Panc1 (cell line): Measurements from ENCODE around the gene FGGY. TPM values are rescaled to one million over a fixed set of nuclear protein-coding genes. Genes with fewer than 3 reads are reported as not detected.
"Not testable (repeated sequence)": the region's sequence is repeated elsewhere in the genome, so short reads cannot be mapped to it uniquely, and the experiment has no call there.

Experiments
- ATAC-seq: fragments of 200-7000 bp; cut with Tn5 transposase; 2 replicates; pipeline ENCODE4 v1.9.1; 2020; ENCODE audit warnings: mild to moderate bottlenecking, moderate library complexity
- BruUV-seq: library from RNA; stranded (reverse); fragments of 400-500 nt; replicated peaks from 2 replicates; lab custom pipeline; 2021; lab: Mats Ljungman, UMichigan
- CTCF ChIA-PET: fragments of 300-600 bp; sonication (Branson Sonifier 250); formaldehyde crosslinking; loops from one replicate; lab custom pipeline; 2022; ENCODE audit warnings: antibody characterized with exemption; lab: Charles Lee
- POLR2A ChIA-PET: fragments of 300-600 bp; sonication (Branson Sonifier 250); formaldehyde crosslinking; loops from one replicate; lab custom pipeline; 2022; ENCODE audit warnings: antibody characterized with exemption; lab: Charles Lee
- DNase-seq: peaks from one replicate; pipeline ENCODE4 v3.0.0-alpha.2; 2010; ENCODE audit warnings: low read depth, low spot score
- H3K27ac ChIP-seq: 2 replicates; pipeline ENCODE4 v1.5.1; 2011; ENCODE audit warnings: mild to moderate bottlenecking, low read length, inconsistent platforms
- H3K27me3 ChIP-seq: fragments of 200-500 bp; sonication (Bioruptor generic); 2 replicates; pipeline ENCODE4 v1.6.0; 2014; ENCODE audit warnings: low read length, inconsistent platforms; ENCODE audit not compliant: control insufficient read depth, insufficient read depth
- H3K36me3 ChIP-seq: fragments of 200-500 bp; sonication (Bioruptor generic); 2 replicates; pipeline ENCODE4 v1.5.1; 2014; ENCODE audit warnings: inconsistent platforms, mild to moderate bottlenecking, low read length, moderate library complexity; ENCODE audit not compliant: control insufficient read depth, insufficient read depth
- H3K4me1 ChIP-seq: 2 replicates; pipeline ENCODE4 v1.5.1; 2011; ENCODE audit warnings: inconsistent platforms, mild to moderate bottlenecking, low read length, moderate library complexity; ENCODE audit not compliant: control insufficient read depth, insufficient read depth
- H3K4me3 ChIP-seq, 2 experiments: 2 replicates each; pipeline ENCODE4 v1.5.1; 2011 to 2012; ENCODE audit warnings: low read depth in 2 of 2, low read length in 2 of 2, mild to moderate bottlenecking in 2 of 2, inconsistent platforms in 1 of 2, moderate library complexity in 1 of 2
- H3K9me3 ChIP-seq: fragments of 200-500 bp; sonication (Bioruptor generic); 2 replicates; pipeline ENCODE4 v1.5.1; 2014; ENCODE audit warnings: low read depth, mild to moderate bottlenecking, inconsistent platforms, low read length, moderate library complexity; ENCODE audit not compliant: control insufficient read depth, insufficient read depth
- CTCF ChIP-seq: fragments of 450-650 bp; IDR thresholded peaks from 2 replicates; pipeline ENCODE4 v1.5.1; 2017; ENCODE audit warnings: mild to moderate bottlenecking
- POLR2AphosphoS5 ChIP-seq: IDR thresholded peaks from 2 replicates; pipeline ENCODE4 v1.6.1; 2012; ENCODE audit warnings: mild to moderate bottlenecking, low read depth, low read length, moderate library complexity
- REST ChIP-seq, 2 experiments: IDR thresholded peaks; 2 replicates each; pipeline ENCODE4 v1.6.1; 2011 to 2012; ENCODE audit warnings: low read depth in 2 of 2, control low read depth in 1 of 2, low read length in 1 of 2, mild to moderate bottlenecking in 1 of 2, moderate library complexity in 1 of 2; ENCODE audit not compliant: insufficient read depth in 1 of 2
- SIN3A ChIP-seq: IDR thresholded peaks from 2 replicates; pipeline ENCODE4 v1.6.1; 2012; ENCODE audit warnings: low read depth, mild to moderate bottlenecking, low read length, moderate library complexity, borderline replicate concordance; ENCODE audit not compliant: insufficient read depth
- TCF7L2 ChIP-seq: IDR thresholded peaks from 2 replicates; pipeline ENCODE4 v1.6.1; 2011; ENCODE audit warnings: mild to moderate bottlenecking, low read depth, low read length, inconsistent platforms
- in situ Hi-C: cut with HindIII; loops from 2 replicates; pipeline ENCODE4 v1.10.0; 2016; ENCODE audit warnings: low sequenced_read_pairs, low pct_unique_long_range_greater_than_20kb
- intact Hi-C: fragments of 100-400 bp; cut with micrococcal nuclease; formaldehyde crosslinking; loops from one replicate; pipeline ENCODE4 v1.10.0; 2022; ENCODE audit not compliant: unreplicated experiment
- total RNA-seq: library from RNA; stranded (reverse); gene quantifications from one replicate; pipeline ENCODE4 v1.2.1, GENCODE V29; 2021; ENCODE audit not compliant: unreplicated experiment

FGGY gene
- total RNA-seq, 1 experiment from 2014 or later, result 15.5 TPM

- POLR2A ChIA-PET, result no interaction called here
- ATAC-seq (no peak), DNase-seq (no peak)
- Histone ChIP-seq H3K27me3 (no peaks in the 10 kb centered on the region), H3K4me3 (no peak overlapping the region), H3K36me3 (no peaks in the 10 kb centered on the region), H3K27ac (no peak overlapping the region), H3K4me1 (no peaks in the 10 kb centered on the region), H3K9me3 (peaks cover 7% of the 10 kb centered on the region; the same call in 1 of the 2 replicates)
- intact Hi-C loops (no loop called here), in situ Hi-C loops (no loop called here)
- CTCF ChIA-PET, result no interaction called here
- no TSS peak for BruUV-seq
- TF ChIP-seq REST (IDR thresholded peaks at IDR 0.05; ENCODE audit: insufficient read depth in 1 of 2, low read depth in 2 of 2, low read length in 1 of 2), result no peak
- TF ChIP-seq POLR2AphosphoS5, result no peak
- TF ChIP-seq SIN3A, result no peak
- TF ChIP-seq CTCF, result no peak
- no peak for TF ChIP-seq TCF7L2
Measured at GRCh38 chr1:59557549-59557885, 260.6 kb downstream of the FGGY start.

DNA sequence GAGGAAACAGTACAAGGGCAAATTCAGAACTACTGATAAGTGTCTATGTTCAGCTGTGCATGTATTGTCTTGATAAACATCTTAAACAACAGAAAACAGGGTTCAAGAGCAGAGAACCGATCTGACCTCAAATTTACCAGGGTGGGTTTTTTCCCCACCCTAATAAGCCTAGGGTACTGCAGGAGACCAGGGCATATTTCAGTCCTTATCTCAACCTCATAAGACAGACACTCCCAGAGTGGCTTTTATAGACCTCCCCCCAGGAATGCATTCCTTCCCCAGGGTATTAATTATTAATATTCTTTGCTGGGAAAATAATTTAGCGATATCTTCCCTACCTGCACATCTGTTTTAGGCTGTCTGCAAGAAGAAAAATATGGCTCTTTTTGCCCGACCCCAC, 261.7 kb downstream of the FGGY start:
- H3K4me3 ChIP-seq, H3K27me3 ChIP-seq, intact Hi-C loops, H3K36me3 ChIP-seq, CTCF ChIA-PET, POLR2A ChIA-PET, ATAC-seq, BruUV-seq, H3K4me1 ChIP-seq, DNase-seq, in situ Hi-C loops, H3K27ac ChIP-seq, H3K9me3 ChIP-seq: not testable (repeated sequence)

DNA sequence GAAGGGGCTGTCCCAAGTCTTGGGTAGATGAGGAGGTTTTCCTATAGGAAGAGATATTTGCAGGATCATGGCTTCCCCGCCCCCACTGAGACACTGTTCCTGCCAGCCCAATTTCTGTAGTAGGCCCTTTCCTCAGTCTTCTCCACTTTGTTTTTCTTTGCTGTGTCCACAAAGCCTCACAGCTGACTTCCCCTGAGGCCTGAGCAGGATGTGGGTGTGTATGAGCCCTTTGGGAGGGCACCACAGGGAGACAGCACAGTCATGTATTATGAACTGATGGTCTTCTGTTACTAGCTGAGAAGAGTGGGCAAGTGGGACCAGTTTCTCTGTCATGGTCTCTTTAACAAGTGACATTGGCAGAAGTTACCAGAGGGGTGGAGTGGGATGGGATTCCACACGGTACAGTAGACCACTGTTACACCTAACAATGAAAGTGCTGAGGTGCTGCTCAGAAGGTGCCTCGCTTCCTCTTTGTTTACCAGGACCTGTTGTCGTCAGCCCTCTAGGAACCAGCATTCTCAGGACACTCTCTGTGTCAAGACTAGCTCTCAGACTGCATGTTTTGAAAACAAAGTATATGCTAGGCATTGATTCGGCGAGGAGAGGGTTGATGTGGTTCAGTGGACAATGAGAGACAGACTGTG, 264.0 kb downstream of the FGGY start:
- peaks cover 7% of the 10 kb centered on the region; the same call in 1 of the 2 replicates for H3K9me3 ChIP-seq
- H3K36me3 ChIP-seq, result no peaks in the 10 kb centered on the region
- no peak for ATAC-seq
- H3K4me1 ChIP-seq, result no peaks in the 10 kb centered on the region
- in situ Hi-C loops (no loop called here), intact Hi-C loops (no loop called here)
- TF ChIP-seq CTCF (no peak), POLR2AphosphoS5 (no peak), REST (IDR thresholded peaks at IDR 0.05; ENCODE audit: insufficient read depth in 1 of 2, low read depth in 2 of 2, low read length in 1 of 2) (no peak), TCF7L2 (no peak), SIN3A (no peak)
- H3K27ac ChIP-seq, result no peak overlapping the region
- no peaks in the 10 kb centered on the region for H3K27me3 ChIP-seq
- ChIA-PET POLR2A (no interaction called here), CTCF (no interaction called here)
- no peak for DNase-seq
- BruUV-seq, result no TSS peak
- H3K4me3 ChIP-seq, result no peak overlapping the region
